ENCODE data around the gene PRR15L. TPM values are rescaled to one million over a fixed set of nuclear protein-coding genes. Genes with fewer than 3 reads are reported as not detected.
"Not testable (repeated sequence)": the region's sequence is repeated elsewhere in the genome, so short reads cannot be mapped to it uniquely, and the experiment has no call there.

PRR15L gene
- total and polyA plus RNA-seq, 2 experiments from 2014 or later: not detected

DNA sequence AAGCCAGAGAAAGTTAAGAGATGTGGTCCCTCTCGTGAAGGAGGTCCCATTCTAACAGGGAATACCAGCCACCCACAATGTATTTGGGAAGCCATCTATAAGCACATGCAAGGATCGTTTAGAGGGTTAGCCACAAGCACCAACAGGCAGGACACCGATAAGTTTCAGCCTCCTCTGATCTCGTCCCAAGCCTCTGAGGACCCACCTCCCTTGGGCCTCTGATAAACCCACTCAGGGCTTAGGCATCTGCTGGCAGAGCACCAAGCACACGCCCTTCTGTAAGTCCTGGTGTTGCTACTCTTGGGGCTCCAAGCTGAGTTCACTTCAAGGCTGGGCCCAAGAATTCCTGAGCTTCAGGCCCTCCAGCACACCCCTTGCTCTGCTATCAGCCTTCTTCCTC, 21.7 kb downstream of the PRR15L start:
- Histone ChIP-seq H3K4me3 (no peak overlapping the region), H4K20me1 (ENCODE audit: insufficient read depth) (no peaks in the 10 kb centered on the region), H3K4me2 (ENCODE audit: unreplicated experiment) (no peak overlapping the region), H3F3A (ENCODE audit: insufficient read depth) (no peaks in the 10 kb centered on the region), H3K9ac (no peak overlapping the region), H3K27me3 (replicated peaks; ENCODE audit: insufficient read depth) (no peaks in the 10 kb centered on the region), H3K9me3 (ENCODE audit: low read depth) (no peaks in the 10 kb centered on the region), H3K27ac (no peak overlapping the region), H3K36me3 (ENCODE audit: low read depth) (no peaks in the 10 kb centered on the region), H3K9me2 (ENCODE audit: insufficient read depth) (no peaks in the 10 kb centered on the region), H3K4me1 (ENCODE audit: insufficient read depth) (peaks cover 10% of the 10 kb centered on the region), H2AFZ (no peak overlapping the region), H3K79me2 (ENCODE audit: insufficient read depth) (no peaks in the 10 kb centered on the region)
- in situ Hi-C loops (cut with MboI): no loop called here
- 67 to 71% methylated on average over 5 of the region's 5 CpGs for WGBS, 2 experiments (ENCODE audit: low coverage in 1 of 2, low lambda C conversion rate in 2 of 2, missing lambda C conversion rate in 2 of 2)
- no peak for TF ChIP-seq EZH2phosphoT487 (IDR thresholded peaks at IDR 0.05; ENCODE audit: insufficient read depth, low read depth)
- DNase-seq: peak; percentile 59

DNA sequence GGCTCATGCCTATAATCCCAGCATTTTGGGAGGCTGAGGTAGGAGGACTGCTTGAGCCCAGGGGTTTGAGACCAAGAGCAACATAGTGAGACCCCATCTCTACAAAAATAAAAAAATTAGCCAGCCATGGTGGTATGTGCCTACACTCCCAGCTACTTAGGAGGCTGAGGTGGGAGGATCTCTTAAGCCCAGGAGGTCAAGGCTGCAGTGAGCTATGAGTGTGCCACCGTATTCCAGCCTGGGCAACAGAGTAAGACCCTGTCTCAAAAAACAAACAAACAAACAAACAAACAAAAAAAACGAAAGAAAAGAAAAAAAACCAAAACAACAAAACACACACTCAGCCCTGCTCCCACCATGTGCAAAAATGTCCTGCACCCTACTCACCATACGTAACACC, 22.2 kb downstream of the PRR15L start:
- H3K27ac ChIP-seq; in situ Hi-C loops (cut with MboI); H2AFZ ChIP-seq; H3K27me3 ChIP-seq (replicated peaks; ENCODE audit: insufficient read depth); H3K9me3 ChIP-seq (ENCODE audit: low read depth); DNase-seq; H3K9me2 ChIP-seq (ENCODE audit: insufficient read depth); H3K4me1 ChIP-seq (ENCODE audit: insufficient read depth); H3K9ac ChIP-seq; H3F3A ChIP-seq (ENCODE audit: insufficient read depth); H3K79me2 ChIP-seq (ENCODE audit: insufficient read depth); H4K20me1 ChIP-seq (ENCODE audit: insufficient read depth); H3K4me2 ChIP-seq (ENCODE audit: unreplicated experiment); H3K36me3 ChIP-seq (ENCODE audit: low read depth); H3K4me3 ChIP-seq: not testable (repeated sequence)
- 91 to 92% methylated on average over 3 of the region's 3 CpGs for WGBS, 2 experiments (ENCODE audit: low coverage in 1 of 2, low lambda C conversion rate in 2 of 2, missing lambda C conversion rate in 2 of 2)

DNA sequence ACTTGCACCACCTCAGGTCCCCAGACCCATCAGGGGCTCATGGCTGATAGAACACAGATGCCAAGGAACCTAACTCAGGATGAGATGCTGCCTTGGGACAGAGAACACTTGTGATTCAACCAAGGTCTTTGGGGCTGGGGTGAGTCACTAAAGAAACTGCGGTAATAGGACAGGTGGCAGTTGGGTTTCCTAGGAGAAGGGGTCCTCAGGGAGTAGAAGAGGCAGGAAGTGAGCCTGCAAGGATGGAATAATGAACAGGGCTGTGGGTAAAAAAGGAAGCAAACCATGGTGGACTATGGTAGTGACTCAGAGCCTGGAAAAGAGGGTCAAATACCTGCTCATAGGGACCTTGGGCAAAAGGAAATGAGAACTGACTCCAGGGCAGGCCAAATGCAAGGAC, 22.8 kb downstream of the PRR15L start:
- Histone ChIP-seq H2AFZ (no peak overlapping the region), H3K36me3 (ENCODE audit: low read depth) (no peaks in the 10 kb centered on the region), H3K79me2 (ENCODE audit: insufficient read depth) (no peaks in the 10 kb centered on the region), H3K9me3 (ENCODE audit: low read depth) (no peaks in the 10 kb centered on the region), H3F3A (ENCODE audit: insufficient read depth) (no peaks in the 10 kb centered on the region), H3K27me3 (replicated peaks; ENCODE audit: insufficient read depth) (no peaks in the 10 kb centered on the region), H3K27ac (no peak overlapping the region), H3K4me3 (no peak overlapping the region), H3K9me2 (ENCODE audit: insufficient read depth) (no peaks in the 10 kb centered on the region), H4K20me1 (ENCODE audit: insufficient read depth) (no peaks in the 10 kb centered on the region), H3K4me2 (ENCODE audit: unreplicated experiment) (no peak overlapping the region), H3K4me1 (ENCODE audit: insufficient read depth) (peaks cover 7% of the 10 kb centered on the region), H3K9ac (no peak overlapping the region)
- TF ChIP-seq EZH2 (IDR thresholded peaks at IDR 0.05; ENCODE audit: insufficient read depth, poor library complexity, severe bottlenecking) (no peak), EZH2phosphoT487 (IDR thresholded peaks at IDR 0.05; ENCODE audit: insufficient read depth, low read depth) (no peak)
- WGBS, 2 experiments (ENCODE audit: low coverage in 1 of 2, low lambda C conversion rate in 2 of 2, missing lambda C conversion rate in 2 of 2): 35 to 54% methylated on average over 1 of the region's 1 CpG
- in situ Hi-C loops (cut with MboI): no loop called here
- peak; percentile 11 for DNase-seq

DNA sequence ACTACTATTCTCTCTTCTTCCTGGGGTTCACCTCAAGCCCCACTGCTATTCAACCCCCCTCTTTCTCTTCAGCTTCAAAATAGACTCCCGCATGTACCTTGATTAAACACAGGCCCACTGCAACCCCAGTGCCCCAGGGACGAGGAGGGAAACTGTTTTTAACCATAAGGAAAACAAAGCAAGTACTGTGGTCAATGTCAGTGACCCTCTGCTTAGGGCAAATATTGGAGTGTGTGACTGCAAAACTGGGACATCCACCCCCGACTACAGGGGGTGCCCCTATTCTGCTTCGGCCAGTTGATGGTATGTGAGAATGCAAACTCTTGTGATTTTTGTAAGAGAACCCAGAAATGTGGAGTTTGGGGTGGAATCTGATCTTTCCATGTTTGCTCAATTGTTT, 25.8 kb downstream of the PRR15L start:
- H3K4me2 ChIP-seq (ENCODE audit: unreplicated experiment): no peak overlapping the region
- no peaks in the 10 kb centered on the region for H3K79me2 ChIP-seq (ENCODE audit: insufficient read depth)
- H2AFZ ChIP-seq: no peak overlapping the region
- H3K27ac ChIP-seq: no peak overlapping the region
- WGBS, 2 experiments (ENCODE audit: low coverage in 1 of 2, low lambda C conversion rate in 2 of 2, missing lambda C conversion rate in 2 of 2): 75 to 78% methylated on average over 4 of the region's 4 CpGs
- H3K4me1 ChIP-seq (ENCODE audit: insufficient read depth): peaks cover 7% of the 10 kb centered on the region
- peaks cover 4% of the 10 kb centered on the region; the same call in 1 of the 2 replicates for H3K36me3 ChIP-seq (ENCODE audit: low read depth)
- no peak for DNase-seq
- no peaks in the 10 kb centered on the region for H4K20me1 ChIP-seq (ENCODE audit: insufficient read depth)
- no peaks in the 10 kb centered on the region for H3K9me2 ChIP-seq (ENCODE audit: insufficient read depth)
- no peaks in the 10 kb centered on the region for H3F3A ChIP-seq (ENCODE audit: insufficient read depth)
- H3K9ac ChIP-seq: no peak overlapping the region
- H3K27me3 ChIP-seq (replicated peaks; ENCODE audit: insufficient read depth): no peaks in the 10 kb centered on the region
- no peaks in the 10 kb centered on the region for H3K9me3 ChIP-seq (ENCODE audit: low read depth)
- no peak overlapping the region for H3K4me3 ChIP-seq
- in situ Hi-C loops (cut with MboI): no loop called here
- TF ChIP-seq EZH2 (IDR thresholded peaks at IDR 0.05; ENCODE audit: insufficient read depth, poor library complexity, severe bottlenecking) (no peak), EZH2phosphoT487 (IDR thresholded peaks at IDR 0.05; ENCODE audit: insufficient read depth, low read depth) (no peak)

DNA sequence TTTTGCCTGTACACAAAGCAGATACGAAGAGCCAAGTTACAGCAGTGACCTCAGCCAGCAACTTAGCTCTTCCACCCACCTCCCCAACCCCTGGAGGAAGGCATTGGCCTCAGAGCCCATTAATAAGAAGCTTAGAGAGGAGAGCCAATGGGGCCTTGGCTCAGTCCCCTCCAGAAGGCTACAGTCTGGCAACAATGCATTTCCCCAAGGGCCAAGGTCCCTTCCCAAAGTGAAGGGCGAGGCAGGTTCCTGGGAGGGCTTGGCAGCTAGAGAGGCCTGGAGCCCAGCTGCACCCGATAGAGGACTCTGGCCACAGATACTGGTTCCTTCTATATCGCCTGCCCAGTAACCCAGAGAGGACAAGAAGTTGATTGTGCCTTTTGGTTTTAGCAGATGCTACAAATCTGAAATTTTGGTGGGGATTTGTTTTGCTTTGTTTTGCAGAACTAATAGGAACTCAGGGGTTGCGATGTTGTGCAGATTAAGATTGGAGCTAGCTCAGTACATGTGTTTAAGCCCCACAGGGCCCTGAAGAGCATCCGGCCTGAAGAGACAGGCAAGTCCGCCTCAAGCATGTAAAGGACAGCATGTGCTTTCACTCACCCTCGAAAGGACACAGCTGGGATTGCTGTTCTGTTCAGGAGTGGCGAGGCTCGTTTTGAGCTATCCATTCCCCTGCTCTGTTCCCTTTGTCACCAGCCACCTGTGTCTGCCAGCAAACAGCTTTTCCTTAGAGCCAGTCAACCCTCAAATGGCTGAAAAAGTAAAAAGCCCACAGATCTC, 28.3 kb downstream of the PRR15L start:
- Histone ChIP-seq H3K27ac (no peak overlapping the region), H3K9me3 (ENCODE audit: low read depth) (no peaks in the 10 kb centered on the region), H3K4me2 (ENCODE audit: unreplicated experiment) (no peak overlapping the region), H3K27me3 (replicated peaks; ENCODE audit: insufficient read depth) (no peaks in the 10 kb centered on the region), H3K79me2 (ENCODE audit: insufficient read depth) (no peaks in the 10 kb centered on the region), H4K20me1 (ENCODE audit: insufficient read depth) (no peaks in the 10 kb centered on the region), H3K9me2 (ENCODE audit: insufficient read depth) (no peaks in the 10 kb centered on the region), H2AFZ (no peak overlapping the region), H3K9ac (no peak overlapping the region), H3K36me3 (ENCODE audit: low read depth) (peaks cover 9% of the 10 kb centered on the region; the same call in 1 of the 2 replicates), H3K4me3 (no peak overlapping the region), H3F3A (ENCODE audit: insufficient read depth) (no peaks in the 10 kb centered on the region), H3K4me1 (ENCODE audit: insufficient read depth) (no peaks in the 10 kb centered on the region)
- in situ Hi-C loops (cut with MboI): no loop called here
- WGBS, 2 experiments (ENCODE audit: low coverage in 1 of 2, low lambda C conversion rate in 2 of 2, missing lambda C conversion rate in 2 of 2): 67 to 70% methylated on average over 10 of the region's 10 CpGs
- DNase-seq: no peak
- no peak for TF ChIP-seq EZH2 (IDR thresholded peaks at IDR 0.05; ENCODE audit: insufficient read depth, poor library complexity, severe bottlenecking)
- TF ChIP-seq EZH2phosphoT487 (IDR thresholded peaks at IDR 0.05; ENCODE audit: insufficient read depth, low read depth): no peak

Data from GM23248 (cell line).